HEK293T (cell line): Measurements from ENCODE around the gene S1PR2.
A peak's percentile ranks its signal among the peaks of the same experiment; 100 is the strongest.

Source experiments
- CTCF ChIA-PET: fragments of 350-600 bp; formaldehyde crosslinking; extraction: SDS; loops from one replicate; lab custom pipeline; 2021; ENCODE audit warnings: antibody characterized with exemption, inconsistent platforms; lab: Yijun Ruan, JAX
- POLR2A ChIA-PET: fragments of 350-600 bp; formaldehyde crosslinking; extraction: SDS; loops from one replicate; lab custom pipeline; 2020; ENCODE audit warnings: antibody characterized with exemption, inconsistent platforms; lab: Yijun Ruan, JAX
- DNase-seq: peaks from one replicate; pipeline ENCODE4 v3.0.0; 2012; ENCODE audit warnings: mixed read lengths; ENCODE audit errors: extremely low spot score
- ARNT ChIP-seq: fragments of 450-650 bp; IDR thresholded peaks from 2 replicates; pipeline ENCODE4 v1.6.1; 2017; ENCODE audit warnings: mild to moderate bottlenecking
- BHLHE40 ChIP-seq: fragments of 450-650 bp; IDR thresholded peaks from 2 replicates; pipeline ENCODE4 v1.6.1; 2016; ENCODE audit warnings: mild to moderate bottlenecking, moderate library complexity, borderline replicate concordance
- CTBP1 ChIP-seq: fragments of 450-650 bp; IDR thresholded peaks from 2 replicates; pipeline ENCODE4 v1.6.1; 2016; ENCODE audit warnings: borderline replicate concordance
- ELF4 ChIP-seq: fragments of 450-650 bp; IDR thresholded peaks from 2 replicates; pipeline ENCODE4 v1.6.1; 2017; ENCODE audit warnings: antibody characterized with exemption
- FOXA1 ChIP-seq: fragments of 450-650 bp; IDR thresholded peaks from 2 replicates; pipeline ENCODE4 v1.6.1; 2016; ENCODE audit warnings: mild to moderate bottlenecking
- FOXK2 ChIP-seq: fragments of 450-650 bp; IDR thresholded peaks from 2 replicates; pipeline ENCODE4 v1.6.1; 2016; ENCODE audit warnings: mild to moderate bottlenecking
- FOXM1 ChIP-seq: fragments of 450-650 bp; IDR thresholded peaks from 2 replicates; pipeline ENCODE4 v1.6.1; 2017; ENCODE audit warnings: mild to moderate bottlenecking, borderline replicate concordance
- HDGF ChIP-seq: fragments of 450-650 bp; IDR thresholded peaks from 2 replicates; pipeline ENCODE4 v1.6.1; 2017; ENCODE audit warnings: antibody characterized with exemption, borderline replicate concordance
- L3MBTL2 ChIP-seq: fragments of 450-650 bp; conservative IDR thresholded peaks from 2 replicates; pipeline ENCODE4 v1.6.1; 2016; ENCODE audit warnings: mild to moderate bottlenecking
- LEF1 ChIP-seq: fragments of 450-650 bp; IDR thresholded peaks from 2 replicates; pipeline ENCODE4 v1.6.1; 2017; ENCODE audit warnings: mild to moderate bottlenecking, borderline replicate concordance
- NFRKB ChIP-seq: fragments of 450-650 bp; IDR thresholded peaks from 2 replicates; pipeline ENCODE4 v1.6.1; 2016; ENCODE audit warnings: mild to moderate bottlenecking, moderate library complexity
- SP1 ChIP-seq: fragments of 450-650 bp; IDR thresholded peaks from 2 replicates; pipeline ENCODE4 v1.6.1; 2017
- SUZ12 ChIP-seq: fragments of 450-650 bp; IDR thresholded peaks from 2 replicates; pipeline ENCODE4 v1.6.1; 2016; ENCODE audit warnings: mild to moderate bottlenecking
- TARDBP ChIP-seq: fragments of 450-650 bp; IDR thresholded peaks from 2 replicates; pipeline ENCODE4 v1.6.1; 2016
- ZNF384 ChIP-seq: fragments of 450-650 bp; IDR thresholded peaks from 2 replicates; pipeline ENCODE4 v1.6.1; 2016
- TF ChIP-seq, protein P1 (sequence below): fragments of 450-650 bp; IDR thresholded peaks from 2 replicates; pipeline ENCODE4 v1.6.1; 2016

S1PR2 gene

DNA sequence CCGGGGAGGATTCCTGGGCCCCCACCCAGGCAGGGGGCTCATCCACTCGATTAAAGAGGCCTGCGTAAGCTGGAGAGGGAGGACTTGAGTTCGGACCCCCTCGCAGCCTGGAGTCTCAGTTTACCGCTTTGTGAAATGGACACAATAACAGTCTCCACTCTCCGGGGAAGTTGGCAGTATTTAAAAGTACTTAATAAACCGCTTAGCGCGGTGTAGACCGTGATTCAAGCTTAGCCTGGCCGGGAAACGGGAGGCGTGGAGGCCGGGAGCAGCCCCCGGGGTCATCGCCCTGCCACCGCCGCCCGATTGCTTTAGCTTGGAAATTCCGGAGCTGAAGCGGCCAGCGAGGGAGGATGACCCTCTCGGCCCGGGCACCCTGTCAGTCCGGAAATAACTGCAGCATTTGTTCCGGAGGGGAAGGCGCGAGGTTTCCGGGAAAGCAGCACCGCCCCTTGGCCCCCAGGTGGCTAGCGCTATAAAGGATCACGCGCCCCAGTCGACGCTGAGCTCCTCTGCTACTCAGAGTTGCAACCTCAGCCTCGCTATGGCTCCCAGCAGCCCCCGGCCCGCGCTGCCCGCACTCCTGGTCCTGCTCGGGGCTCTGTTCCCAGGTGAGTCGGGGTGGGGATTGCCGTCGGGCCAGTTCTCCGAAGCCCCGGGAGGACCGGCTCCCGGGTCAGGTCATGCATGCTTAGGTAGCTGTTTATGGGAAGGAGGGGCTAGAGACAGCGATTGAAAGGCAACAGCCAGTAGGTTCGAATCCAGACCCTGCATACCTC lies 39.7 kb upstream of the S1PR2 start, which contains the start of gene ICAM1:
Gene ICAM1, plus strand, starts transcription at position 505 of the 779 bp plus-strand sequence. Its CDS starts 40 bp downstream, at position 545.
- no peak for DNase-seq
- CTCF ChIA-PET = interaction anchor here (0.6 to 3.5 kb wide), 3 partner anchors 18 to 121 kb away, joined by 3 to 45 read pairs (median 3); no protein-coding TSS in a partner anchor
- no peak for TF ChIP-seq HDGF
- POLR2A ChIA-PET = interaction anchor here (0.5 to 3.5 kb wide), 4 partner anchors 19 to 118 kb away, joined by 3 to 23 read pairs (median 8); partner anchors contain the start of genes ICAM5 and TYK2

DNA sequence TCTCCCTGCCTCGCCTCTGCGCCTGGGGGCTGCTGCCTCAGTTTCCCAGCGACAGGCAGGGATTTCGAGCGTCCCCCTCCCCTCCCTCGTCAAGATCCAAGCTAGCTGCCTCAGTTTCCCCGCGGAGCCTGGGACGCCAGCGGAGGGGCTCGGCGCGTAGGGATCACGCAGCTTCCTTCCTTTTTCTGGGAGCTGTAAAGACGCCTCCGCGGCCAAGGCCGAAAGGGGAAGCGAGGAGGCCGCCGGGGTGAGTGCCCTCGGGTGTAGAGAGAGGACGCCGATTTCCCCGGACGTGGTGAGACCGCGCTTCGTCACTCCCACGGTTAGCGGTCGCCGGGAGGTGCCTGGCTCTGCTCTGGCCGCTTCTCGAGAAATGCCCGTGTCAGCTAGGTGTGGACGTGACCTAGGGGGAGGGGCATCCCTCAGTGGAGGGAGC lies 39.1 kb upstream of the S1PR2 start:
- ChIA-PET CTCF (interaction anchor here (0.6 to 3.5 kb wide), 4 partner anchors 9 to 120 kb away, joined by 3 to 45 read pairs (median 8); no protein-coding TSS in a partner anchor), POLR2A (interaction anchor here (0.7 to 3.5 kb wide), 3 partner anchors 19 to 119 kb away, joined by 6 to 23 read pairs (median 10); partner anchors contain the start of genes ICAM5 and TYK2)
- DNase-seq = no peak
- no peak for TF ChIP-seq SP1
- TF ChIP-seq ARNT = no peak
- TF ChIP-seq, protein P1, sequence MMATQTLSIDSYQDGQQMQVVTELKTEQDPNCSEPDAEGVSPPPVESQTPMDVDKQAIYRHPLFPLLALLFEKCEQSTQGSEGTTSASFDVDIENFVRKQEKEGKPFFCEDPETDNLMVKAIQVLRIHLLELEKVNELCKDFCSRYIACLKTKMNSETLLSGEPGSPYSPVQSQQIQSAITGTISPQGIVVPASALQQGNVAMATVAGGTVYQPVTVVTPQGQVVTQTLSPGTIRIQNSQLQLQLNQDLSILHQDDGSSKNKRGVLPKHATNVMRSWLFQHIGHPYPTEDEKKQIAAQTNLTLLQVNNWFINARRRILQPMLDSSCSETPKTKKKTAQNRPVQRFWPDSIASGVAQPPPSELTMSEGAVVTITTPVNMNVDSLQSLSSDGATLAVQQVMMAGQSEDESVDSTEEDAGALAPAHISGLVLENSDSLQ = no peak
- no peak for TF ChIP-seq L3MBTL2
- no peak for TF ChIP-seq ZNF384
- no peak for TF ChIP-seq CTBP1
- TF ChIP-seq LEF1 = no peak
- no peak for TF ChIP-seq BHLHE40
- no peak for TF ChIP-seq FOXM1
- TF ChIP-seq TARDBP = no peak
- no peak for TF ChIP-seq FOXK2
- no peak for TF ChIP-seq FOXA1
- no peak for TF ChIP-seq ELF4
- no peak for TF ChIP-seq NFRKB
- TF ChIP-seq HDGF = no peak
- no peak for TF ChIP-seq SUZ12

DNA sequence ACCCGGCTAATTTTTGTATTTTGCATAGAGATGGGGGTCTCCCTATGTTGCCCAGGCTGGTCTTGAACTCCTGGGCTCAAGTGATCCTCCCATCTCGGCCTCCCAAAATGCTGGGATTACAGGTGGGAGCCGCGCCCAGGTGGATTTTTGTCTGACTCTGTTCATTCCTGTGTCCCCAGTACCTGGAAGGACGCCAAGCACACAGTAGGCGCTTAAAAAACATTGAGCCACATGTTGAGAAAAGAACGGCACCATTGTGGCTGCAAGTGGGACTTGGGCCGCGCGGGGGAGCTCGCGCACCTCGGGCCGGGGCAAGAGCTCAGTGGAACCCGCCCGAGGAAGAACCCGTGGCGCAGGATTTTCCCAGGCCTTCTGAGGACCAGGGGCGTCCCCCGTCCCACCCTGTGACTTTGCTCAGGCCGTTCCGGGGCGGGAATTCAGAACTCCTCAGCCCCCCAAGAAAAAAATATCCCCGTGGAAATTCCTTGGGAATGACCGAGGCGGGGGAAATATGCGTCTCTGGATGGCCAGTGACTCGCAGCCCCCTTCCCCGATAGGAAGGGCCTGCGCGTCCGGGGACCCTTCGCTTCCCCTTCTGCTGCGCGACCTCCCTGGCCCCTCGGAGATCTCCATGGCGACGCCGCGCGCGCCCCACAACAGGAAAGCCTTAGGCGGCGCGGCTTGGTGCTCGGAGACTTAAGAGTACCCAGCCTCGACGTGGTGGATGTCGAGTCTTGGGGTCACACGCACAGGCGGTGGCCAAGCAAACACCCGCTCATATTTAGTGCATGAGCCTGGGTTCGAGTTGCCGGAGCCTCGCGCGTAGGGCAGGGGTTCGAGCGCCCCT lies 38.4 kb upstream of the S1PR2 start:
- TF ChIP-seq NFRKB (no peak), ELF4 (no peak), SUZ12 (no peak), CTBP1 (no peak), FOXK2 (no peak), HDGF (no peak), TARDBP (no peak), SP1 (no peak), BHLHE40 (no peak), ARNT (no peak), FOXA1 (no peak), LEF1 (no peak), FOXM1 (no peak), L3MBTL2 (no peak), ZNF384 (no peak)
- TF ChIP-seq, protein P1 = no peak
- ChIA-PET CTCF (interaction anchor here (0.6 to 3.5 kb wide), 11 partner anchors 9 to 121 kb away, joined by 3 to 45 read pairs (median 5); partner anchors contain the start of gene ICAM5), POLR2A (interaction anchor here (0.6 to 3.5 kb wide), 6 partner anchors 17 to 123 kb away, joined by 3 to 23 read pairs (median 4); partner anchors contain the start of genes ICAM4 and TYK2)
- peak; percentile 86 for DNase-seq

DNA sequence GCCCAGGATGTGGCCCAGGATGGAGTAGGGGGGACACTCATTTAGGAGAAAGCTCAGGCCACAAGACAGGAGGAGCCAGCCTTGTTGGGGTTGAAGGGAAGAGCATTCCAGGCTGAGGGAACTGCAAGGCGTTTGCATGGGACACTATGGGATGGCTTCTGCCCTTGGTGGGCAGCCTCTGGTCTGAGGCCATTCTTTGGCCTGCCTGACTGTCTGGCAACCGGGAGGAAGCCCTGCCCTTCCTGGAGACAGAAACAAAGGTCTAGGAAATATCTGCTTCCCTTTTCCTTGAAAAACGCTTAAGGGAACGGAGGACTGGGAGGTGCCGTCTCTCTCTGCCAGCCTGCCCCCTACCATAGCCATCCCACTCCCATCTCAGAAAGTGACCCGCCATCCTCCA lies 36.9 kb upstream of the S1PR2 start:
- ChIA-PET POLR2A (interaction anchor here (0.8 to 1.1 kb wide), 4 partner anchors 17 to 115 kb away, joined by 3 read pairs; partner anchors contain the start of genes ICAM5 and TYK2), CTCF (interaction anchor here (0.5 to 2.3 kb wide), 3 partner anchors 9 to 121 kb away, joined by 4 to 8 read pairs (median 6); no protein-coding TSS in a partner anchor)
- DNase-seq = no peak
- TF ChIP-seq HDGF = no peak
- TF ChIP-seq SP1 = no peak
- no peak for TF ChIP-seq FOXM1
- no peak for TF ChIP-seq SUZ12
- TF ChIP-seq, protein P1 = no peak
- TF ChIP-seq FOXK2 = no peak
- TF ChIP-seq CTBP1 = no peak
- no peak for TF ChIP-seq FOXA1
- no peak for TF ChIP-seq ELF4

DNA sequence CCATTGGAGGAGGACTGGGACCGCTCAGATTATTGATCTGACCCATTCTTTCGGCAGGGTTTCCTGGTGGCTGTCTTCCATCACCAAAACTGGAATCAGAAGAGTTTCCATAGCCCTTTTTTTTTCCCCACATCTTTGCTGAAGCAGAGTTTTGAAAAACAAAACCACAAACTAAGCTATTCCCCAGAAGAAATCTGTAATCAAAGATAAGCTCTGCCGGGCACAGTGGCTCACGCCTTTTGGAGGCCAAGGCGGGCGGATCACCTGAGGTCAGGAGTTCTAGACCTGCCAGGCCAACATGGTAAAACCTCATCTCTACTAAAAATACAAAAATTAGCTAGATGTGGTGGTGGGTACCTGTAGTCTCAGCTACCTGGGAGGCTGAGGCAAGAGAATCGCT lies 35.6 kb upstream of the S1PR2 start:
- ChIA-PET POLR2A (interaction anchor here (1.2 to 1.4 kb wide), 2 partner anchors 8 to 114 kb away, joined by 3 to 4 read pairs; partner anchors contain the start of gene TYK2), CTCF (interaction anchor here (0.7 to 1.1 kb wide), 4 partner anchors 23 to 123 kb away, joined by 3 to 5 read pairs (median 4); partner anchors contain the start of gene ICAM5)
- TF ChIP-seq FOXA1 = no peak
- TF ChIP-seq, protein P1 = no peak
- TF ChIP-seq NFRKB = no peak
- TF ChIP-seq LEF1 = no peak
- no peak for TF ChIP-seq HDGF
- TF ChIP-seq CTBP1 = no peak
- no peak for DNase-seq
